HG02623 (cell line): ENCODE measurements around the gene TRIM73.
"Not testable (repeated sequence)": the region's sequence is repeated elsewhere in the genome, so short reads cannot be mapped to it uniquely, and the experiment has no call there.

Experiments used
- ATAC-seq: cut with Tn5 transposase; IDR thresholded peaks from one replicate; pipeline ENCODE4 v1.9.1; 2021; ENCODE audit warnings: moderate library complexity; ENCODE audit not compliant: unreplicated experiment

Gene TRIM73

GRCh38 chr7:75415428-75415817 is 20.0 kb downstream of the TRIM73 start:
- not testable (repeated sequence) for ATAC-seq

DNA sequence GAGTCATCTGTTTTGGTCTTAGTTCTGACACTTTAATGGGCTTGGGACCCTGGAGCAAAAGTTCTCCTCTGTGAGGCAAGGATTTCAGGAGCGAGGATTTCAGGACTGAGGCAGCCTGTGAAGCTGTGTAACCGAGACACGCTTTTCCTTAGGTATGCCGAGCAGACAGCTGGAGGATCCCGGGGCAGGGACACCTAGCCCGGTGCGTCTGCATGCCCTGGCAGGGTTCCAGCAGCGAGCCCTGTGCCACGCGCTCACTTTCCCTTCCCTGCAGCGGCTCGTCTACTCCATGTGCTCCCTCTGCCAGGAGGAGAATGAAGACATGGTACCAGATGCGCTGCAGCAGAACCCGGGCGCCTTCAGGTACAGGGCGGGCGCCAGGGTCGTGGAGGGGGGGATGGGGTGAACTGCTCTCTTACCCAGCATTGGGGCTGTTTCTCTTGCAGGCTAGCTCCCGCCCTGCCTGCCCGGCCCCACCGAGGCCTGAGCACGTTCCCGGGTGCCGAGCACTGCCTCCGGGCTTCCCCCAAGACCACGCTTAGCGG is 20.5 kb downstream of the TRIM73 start:
- ATAC-seq, result not testable (repeated sequence)

GRCh38 chr7:75416787-75417186 is 21.4 kb downstream of the TRIM73 start:
- ATAC-seq, result not testable (repeated sequence)

DNA sequence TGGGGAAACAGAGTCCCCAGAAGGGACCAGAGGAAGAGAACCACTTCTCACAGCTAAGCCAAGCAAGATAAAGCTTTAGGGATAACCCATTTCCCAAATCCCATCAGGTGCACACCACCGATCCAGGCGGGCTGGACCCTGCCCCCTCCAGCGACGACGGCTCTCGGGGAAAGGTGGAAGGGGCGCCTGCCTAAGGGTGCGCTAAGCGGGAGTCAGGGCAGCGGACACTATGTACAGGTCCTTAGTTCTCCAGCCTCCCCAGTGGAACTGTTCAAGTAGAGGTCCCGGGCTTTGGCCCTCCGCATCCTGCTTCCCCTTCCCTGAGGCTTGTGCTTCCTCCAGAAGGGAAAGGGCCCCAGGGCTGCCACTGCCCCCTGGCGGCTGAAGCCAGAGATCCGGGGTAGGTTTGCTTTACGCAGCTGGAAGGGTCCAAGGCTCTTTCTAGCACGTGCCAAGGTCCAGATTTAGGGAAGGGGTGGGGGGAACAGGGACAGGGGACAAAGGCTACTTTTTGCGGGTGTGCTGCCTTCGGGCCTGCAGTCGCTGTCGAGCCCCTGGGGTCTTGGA is 22.9 kb downstream of the TRIM73 start:
- not testable (repeated sequence) for ATAC-seq

DNA sequence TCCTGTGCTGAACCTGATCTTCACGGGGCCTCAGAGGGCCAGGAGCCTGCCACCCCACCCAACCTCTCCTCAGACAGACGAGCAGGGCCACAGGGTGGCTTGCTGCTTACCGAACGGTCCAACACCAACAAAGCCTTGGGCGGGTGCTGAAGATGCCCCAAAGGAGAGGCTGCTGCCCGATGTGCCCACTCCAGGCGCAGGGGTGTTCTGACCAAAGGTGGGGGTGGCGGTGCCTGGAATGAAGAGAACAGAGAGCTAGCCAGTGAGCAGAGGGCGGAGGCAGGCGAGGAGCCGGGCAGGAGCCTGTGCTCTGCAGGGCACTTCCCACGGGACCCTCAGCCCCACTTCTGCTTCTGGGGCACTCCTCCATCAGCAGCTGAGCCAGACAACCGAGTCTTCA is 23.8 kb downstream of the TRIM73 start:
- ATAC-seq, result not testable (repeated sequence)

GRCh38 chr7:75419693-75420092 is 24.3 kb downstream of the TRIM73 start:
- ATAC-seq, result not testable (repeated sequence)

DNA sequence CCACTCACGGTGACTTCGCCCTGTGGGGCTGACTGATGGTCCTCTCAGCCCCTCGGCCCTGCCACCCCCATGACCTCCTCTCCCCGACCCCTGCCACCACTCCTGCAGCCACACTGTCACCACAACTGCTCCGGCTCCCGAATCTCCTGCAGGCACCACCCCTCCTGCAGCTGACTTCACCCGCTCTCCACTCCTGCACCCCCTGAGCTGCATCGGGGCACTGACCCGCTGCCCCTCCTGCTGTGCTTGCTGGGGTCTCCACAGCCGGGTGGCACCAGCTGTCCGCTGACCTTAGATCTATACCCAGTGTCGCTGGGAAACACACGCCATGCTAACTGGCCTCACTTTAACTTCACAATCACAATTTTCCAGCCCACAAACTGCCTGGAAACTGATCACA is 24.7 kb downstream of the TRIM73 start:
- ATAC-seq, result not testable (repeated sequence)

- not testable (repeated sequence) for ATAC-seq
Observed at GRCh38 chr7:75421798-75422710, 26.6 kb downstream of the TRIM73 start.

GRCh38 chr7:75423481-75423880 is 28.1 kb downstream of the TRIM73 start:
- ATAC-seq, result not testable (repeated sequence)

DNA sequence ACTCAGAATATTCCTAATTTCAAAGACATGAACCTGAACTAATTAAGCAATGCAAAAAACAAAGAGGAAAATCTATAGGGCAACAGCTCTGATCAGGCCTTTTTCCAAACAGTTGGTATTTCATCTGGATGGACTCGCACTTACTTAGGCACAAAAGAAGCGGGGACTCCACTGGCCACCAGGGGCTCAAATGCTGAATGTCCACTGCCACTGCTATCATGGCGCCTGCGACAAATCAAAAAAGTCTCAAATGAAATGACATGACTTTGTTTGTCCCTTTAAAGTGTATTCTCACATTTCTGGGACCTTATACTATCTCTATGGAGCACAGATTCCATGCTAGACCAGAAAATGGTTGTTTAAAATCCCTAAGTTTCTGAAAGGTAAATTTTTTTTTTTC is 43.6 kb downstream of the TRIM73 start:
- ATAC-seq, result not testable (repeated sequence)

GRCh38 chr7:75442101-75442464 is 46.7 kb downstream of the TRIM73 start:
- peak; percentile 38 for ATAC-seq

GRCh38 chr7:75442465-75443111 is 47.2 kb downstream of the TRIM73 start:
- ATAC-seq, result peak; percentile 89

DNA sequence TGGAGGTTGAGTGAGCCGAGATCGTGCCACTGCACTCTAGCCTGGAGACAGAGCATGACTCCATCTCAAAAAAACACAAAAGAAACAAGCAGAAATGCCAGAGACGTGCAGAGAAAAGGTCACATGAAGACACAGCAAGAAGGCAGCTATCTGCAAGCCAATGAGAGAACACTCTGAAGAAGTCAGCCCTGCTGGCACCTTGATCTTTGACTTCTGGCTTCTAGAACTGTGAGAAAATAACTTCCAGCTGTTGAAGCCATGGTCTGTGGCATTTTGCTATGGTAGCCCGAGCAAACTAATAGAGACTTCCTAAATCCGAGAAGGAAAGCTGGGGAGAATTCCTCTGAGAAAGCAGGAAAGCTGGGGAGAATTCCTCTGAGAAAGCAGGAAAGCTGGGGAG is 54.5 kb downstream of the TRIM73 start:
- not testable (repeated sequence) for ATAC-seq

GRCh38 chr7:75452494-75452955 is 57.1 kb downstream of the TRIM73 start:
- ATAC-seq, result peak; percentile 74
